Measurements from ENCODE around the gene CHRNB1. TPM values are rescaled to one million over a fixed set of nuclear protein-coding genes. Genes with fewer than 3 reads are reported as not detected.

The CHRNB1 gene
- total and polyA plus RNA-seq, 2 of the 8 experiments (the other 6 are each of a cell fraction or from before 2014, with no cell fraction given) = 14.1 to 28.2 TPM

DNA sequence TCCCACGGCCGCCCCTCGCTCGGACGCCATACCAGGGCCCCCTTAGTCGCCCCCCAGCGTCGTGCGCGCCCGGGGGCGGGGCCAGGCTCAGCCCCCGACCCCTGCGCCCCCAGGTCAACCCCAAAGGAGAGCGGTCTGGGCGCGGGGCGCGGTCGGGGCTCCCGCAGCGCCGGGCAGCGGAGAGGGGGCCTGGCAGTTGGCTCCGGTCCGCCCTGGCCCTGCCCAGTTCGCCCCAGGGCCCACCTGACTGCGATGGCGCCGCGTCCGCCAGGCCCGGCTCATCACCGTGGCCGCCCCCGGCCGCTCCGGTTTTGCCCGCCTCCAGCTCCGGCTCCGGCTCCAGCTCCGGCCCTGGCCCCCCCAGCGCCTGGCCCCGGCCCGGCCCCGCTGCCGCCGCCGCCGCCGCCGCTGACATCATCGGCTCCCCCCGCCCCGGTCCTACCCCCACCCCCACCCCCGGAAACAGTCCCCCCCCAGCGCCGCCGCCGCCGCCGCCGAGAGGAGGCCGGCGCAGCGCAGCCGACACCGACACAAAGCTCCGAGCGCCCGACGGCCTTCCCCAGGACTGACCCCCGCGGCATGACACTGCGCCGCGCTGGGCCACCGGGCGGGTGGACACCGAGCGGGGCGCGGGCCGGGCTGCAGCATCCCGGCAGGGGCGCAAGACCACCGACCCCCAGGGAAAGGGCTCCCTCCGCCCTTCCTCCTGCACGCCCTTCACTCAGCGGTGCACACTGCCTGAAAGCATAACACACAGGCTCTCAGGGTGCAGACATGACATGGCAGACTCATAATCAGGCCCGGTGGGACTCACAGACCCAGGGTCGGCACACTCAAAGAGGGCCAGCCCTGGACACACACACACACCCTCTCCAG lies 34.6 kb downstream of the CHRNB1 start, which contains the start of gene ZBTB4 (continued):
- TF ChIP-seq RBBP5 (IDR thresholded peaks at IDR 0.05; ENCODE audit: borderline replicate concordance, low read depth, low read length) (0 out of 2 replicates have a peak, but pooled peaks have one; percentile 22), YY1 (IDR thresholded peaks at IDR 0.05; ENCODE audit: low read depth, low read length) (peak; percentile 29; the same call in 1 of the 2 replicates), PHF8 (conservative IDR thresholded peaks at IDR 0.05; ENCODE audit: low read depth, low read length) (peak; percentile 44; the same call in 1 of the 2 replicates), SUZ12 (IDR thresholded peaks at IDR 0.05; ENCODE audit: low read length) (no peak)
